Endothelial cell of umbilical vein (primary cell): ENCODE measurements around the gene PSMC1. TPM values are rescaled to one million over a fixed set of nuclear protein-coding genes. Genes with fewer than 3 reads are reported as not detected.

Experiments
- BruUV-seq: library from RNA; stranded (reverse); fragments of 400-500 nt; replicated peaks from 2 replicates; lab custom pipeline; 2021; lab: Mats Ljungman, UMichigan
- CTCF ChIA-PET: fragments of 300-600, 350-600 bp; sonication (Branson Sonifier 250); formaldehyde crosslinking; loops from one replicate; lab custom pipeline; 2021; ENCODE audit warnings: antibody characterized with exemption, inconsistent platforms; lab: Charles Lee
- POLR2A ChIA-PET: fragments of 300-600, 350-600 bp; sonication (Branson Sonifier 250); formaldehyde crosslinking; loops from one replicate; lab custom pipeline; 2021; ENCODE audit warnings: antibody characterized with exemption, inconsistent platforms; lab: Charles Lee
- DNase-seq: peaks from one replicate; pipeline ENCODE4 v3.0.0-alpha.2; 2011; ENCODE audit warnings: low read depth, low spot score
- FAIRE-seq: peaks from 2 replicates; lab custom pipeline; 2011; peaks lifted over from hg19 to GRCh38; lab: Jason Lieb, UNC
- H2AFZ ChIP-seq: 2 replicates; pipeline ENCODE4 v1.6.0; 2012; ENCODE audit warnings: low read depth, low read length, control low read depth, inconsistent platforms
- H3K27ac ChIP-seq: 2 replicates; pipeline ENCODE4 v1.5.1; 2011; ENCODE audit warnings: low read depth, mild to moderate bottlenecking, control low read depth, low read length, moderate library complexity; ENCODE audit not compliant: insufficient read depth
- H3K27me3 ChIP-seq, 2 experiments: 2 replicates each; pipeline versions ENCODE4 v1.6.0 to v1.6.1; 2011; ENCODE audit warnings: low read length in 2 of 2, mixed read lengths in 1 of 2; ENCODE audit not compliant: control insufficient read depth in 2 of 2, insufficient read depth in 2 of 2
- H3K36me3 ChIP-seq, 2 experiments: 2 replicates in 1 of 2; 3 replicates in 1 of 2; pipeline ENCODE4 v1.5.1; 2011; ENCODE audit warnings: low read length in 2 of 2, mild to moderate bottlenecking in 1 of 2, moderate library complexity in 1 of 2; ENCODE audit not compliant: control insufficient read depth in 2 of 2, insufficient read depth in 2 of 2; ENCODE audit errors: extremely low read depth in 1 of 2
- H3K4me1 ChIP-seq: 3 replicates; pipeline ENCODE4 v1.5.1; 2011; ENCODE audit warnings: mild to moderate bottlenecking, low read length; ENCODE audit not compliant: control insufficient read depth, insufficient read depth; ENCODE audit errors: extremely low read depth
- H3K4me2 ChIP-seq: 2 replicates; pipeline ENCODE4 v1.6.1; 2011; ENCODE audit warnings: low read length, control low read depth, mixed read lengths; ENCODE audit not compliant: insufficient read depth
- H3K4me3 ChIP-seq, 3 experiments: fragments of 200-600 bp in 1 of 3; sonication (generic), shearing (Covaris generic) in 1 of 3; replicated peaks in 1 of 3; 2 replicates each; pipeline ENCODE4 v1.5.1; 2011 to 2016; ENCODE audit warnings: control low read depth in 3 of 3, low read length in 3 of 3, mild to moderate bottlenecking in 2 of 3, inconsistent platforms in 1 of 3, low read depth in 1 of 3, moderate library complexity in 1 of 3; ENCODE audit not compliant: insufficient read depth in 1 of 3
- H3K79me2 ChIP-seq: 2 replicates; pipeline ENCODE4 v1.6.0; 2012; ENCODE audit warnings: low read length, inconsistent platforms; ENCODE audit not compliant: control insufficient read depth, insufficient read depth
- H3K9ac ChIP-seq: replicated peaks from 2 replicates; pipeline ENCODE3; 2011; ENCODE audit warnings: low read length, control low read depth; ENCODE audit not compliant: insufficient read depth; ENCODE audit errors: extremely low read depth
- H3K9me1 ChIP-seq: replicated peaks from 3 replicates; pipeline ENCODE4 v1.6.0; 2011; ENCODE audit warnings: mild to moderate bottlenecking, low read length; ENCODE audit not compliant: control insufficient read depth, insufficient read depth; ENCODE audit errors: extremely low read depth
- H3K9me3 ChIP-seq: replicated peaks from 2 replicates; pipeline ENCODE4 v1.5.1; 2012; ENCODE audit warnings: low read length, inconsistent platforms; ENCODE audit not compliant: control insufficient read depth, insufficient read depth
- H4K20me1 ChIP-seq: replicated peaks from 2 replicates; pipeline ENCODE3; 2011; ENCODE audit warnings: mild to moderate bottlenecking, low read length; ENCODE audit not compliant: control insufficient read depth, insufficient read depth; ENCODE audit errors: extremely low read depth
- EZH2 ChIP-seq: IDR thresholded peaks from 2 replicates; pipeline ENCODE4 v1.6.1; 2012; ENCODE audit warnings: borderline replicate concordance, low read depth, mild to moderate bottlenecking, moderate library complexity, low read length, inconsistent platforms; ENCODE audit not compliant: severe bottlenecking
- FOS ChIP-seq: IDR thresholded peaks from 2 replicates; pipeline ENCODE4 v1.6.1; 2011; ENCODE audit warnings: mild to moderate bottlenecking, low read length, moderate library complexity, borderline replicate concordance; ENCODE audit not compliant: insufficient read depth
- JUN ChIP-seq: IDR thresholded peaks from 2 replicates; pipeline ENCODE4 v1.6.1; 2011; ENCODE audit warnings: borderline replicate concordance, low read depth; ENCODE audit not compliant: insufficient read length, insufficient read depth
- dilution Hi-C: fragments of 300-500 bp; cut with MboI; formaldehyde crosslinking; loops from one replicate; pipeline ENCODE4 v1.15.0; 2019; ENCODE audit warnings: low sequenced_read_pairs; ENCODE audit not compliant: extremely low pct_ligation_motif_present
- intact Hi-C: fragments of 100-400 bp; cut with micrococcal nuclease; formaldehyde crosslinking; loops from one replicate; pipeline ENCODE4 v1.10.0; 2022
- polyA plus RNA-seq, 4 experiments: library from polyadenylated mRNA; depleted of rRNA in 3 of 4; stranded (reverse) in 3 of 4; unstranded in 1 of 4; fragments of >200 nt; gene quantifications; 2 replicates each; pipeline versions ENCODE4 v1.2.1 to v1.2.3, GENCODE V29; 2011 to 2012; ENCODE audit warnings: missing spikeins in 1 of 4
- total RNA-seq: library from RNA; stranded (reverse); gene quantifications from 2 replicates; pipeline ENCODE4 v1.2.3, GENCODE V29; 2021
- TF ChIP-seq, protein P1 (sequence below), 2 donors: IDR thresholded peaks; 1 replicate in 1 of 2; 2 replicates in 1 of 2; pipeline ENCODE4 v1.5.1; 2011; ENCODE audit warnings: low read length in 2 of 2, mild to moderate bottlenecking in 2 of 2, moderate library complexity in 2 of 2, control low read depth in 1 of 2, inconsistent platforms in 1 of 2, low read depth in 1 of 2; ENCODE audit not compliant: insufficient read depth in 1 of 2; ENCODE audit errors: extremely low read depth in 1 of 2
- TF ChIP-seq, protein P2 (sequence below): IDR thresholded peaks from 2 replicates; pipeline ENCODE4 v1.6.1; 2011; ENCODE audit not compliant: insufficient read depth, insufficient read length

PSMC1 gene
- total and polyA plus RNA-seq, 2 donors (not counting 3 experiments of a cell fraction or from before 2014, with no cell fraction given): 77.4 to 129 TPM

DNA sequence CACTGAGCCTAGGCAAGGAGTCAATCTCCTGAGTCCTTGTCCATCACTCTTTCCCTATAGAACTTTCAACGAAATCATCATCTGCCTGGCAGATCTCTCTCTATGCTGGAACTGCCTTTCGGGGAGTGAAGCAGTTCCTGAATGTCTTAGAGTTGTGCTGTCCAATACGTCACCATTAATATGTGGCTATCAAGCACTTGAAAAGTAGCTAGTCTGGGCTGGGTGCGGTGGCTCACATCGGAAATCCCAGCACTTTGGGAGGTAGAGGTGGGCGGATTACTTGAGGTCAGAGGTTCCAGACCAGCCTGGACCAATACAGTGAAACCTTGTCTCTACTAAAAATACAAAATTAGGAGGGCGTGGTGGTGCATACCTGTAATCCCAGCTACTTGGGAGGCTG is 40.3 kb downstream of the PSMC1 start:
- DNase-seq: no peak
- Histone ChIP-seq H3K36me3 (peaks cover 5 to 8% of the 10 kb centered on the region in 2 experiments), H3K79me2 (no peaks in the 10 kb centered on the region), H3K9me3 (no peaks in the 10 kb centered on the region), H3K27ac (no peak overlapping the region), H3K9ac (no peak overlapping the region), H3K9me1 (no peaks in the 10 kb centered on the region), H3K4me3 (no peak overlapping the region), H4K20me1 (no peaks in the 10 kb centered on the region), H3K27me3 (no peaks in the 10 kb centered on the region), H2AFZ (no peak overlapping the region), H3K4me1 (no peaks in the 10 kb centered on the region), H3K4me2 (no peak overlapping the region)
- TF ChIP-seq FOS (no peak), EZH2 (no peak), JUN (no peak)
- TF ChIP-seq, protein P1, sequence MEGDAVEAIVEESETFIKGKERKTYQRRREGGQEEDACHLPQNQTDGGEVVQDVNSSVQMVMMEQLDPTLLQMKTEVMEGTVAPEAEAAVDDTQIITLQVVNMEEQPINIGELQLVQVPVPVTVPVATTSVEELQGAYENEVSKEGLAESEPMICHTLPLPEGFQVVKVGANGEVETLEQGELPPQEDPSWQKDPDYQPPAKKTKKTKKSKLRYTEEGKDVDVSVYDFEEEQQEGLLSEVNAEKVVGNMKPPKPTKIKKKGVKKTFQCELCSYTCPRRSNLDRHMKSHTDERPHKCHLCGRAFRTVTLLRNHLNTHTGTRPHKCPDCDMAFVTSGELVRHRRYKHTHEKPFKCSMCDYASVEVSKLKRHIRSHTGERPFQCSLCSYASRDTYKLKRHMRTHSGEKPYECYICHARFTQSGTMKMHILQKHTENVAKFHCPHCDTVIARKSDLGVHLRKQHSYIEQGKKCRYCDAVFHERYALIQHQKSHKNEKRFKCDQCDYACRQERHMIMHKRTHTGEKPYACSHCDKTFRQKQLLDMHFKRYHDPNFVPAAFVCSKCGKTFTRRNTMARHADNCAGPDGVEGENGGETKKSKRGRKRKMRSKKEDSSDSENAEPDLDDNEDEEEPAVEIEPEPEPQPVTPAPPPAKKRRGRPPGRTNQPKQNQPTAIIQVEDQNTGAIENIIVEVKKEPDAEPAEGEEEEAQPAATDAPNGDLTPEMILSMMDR (IDR thresholded peaks at IDR 0.05; ENCODE audit: extremely low read depth in 1 of 2, insufficient read depth in 1 of 2, low read depth in 1 of 2, low read length in 2 of 2): no peak
- TF ChIP-seq, protein P2, sequence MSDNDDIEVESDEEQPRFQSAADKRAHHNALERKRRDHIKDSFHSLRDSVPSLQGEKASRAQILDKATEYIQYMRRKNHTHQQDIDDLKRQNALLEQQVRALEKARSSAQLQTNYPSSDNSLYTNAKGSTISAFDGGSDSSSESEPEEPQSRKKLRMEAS: no peak
- no TSS peak for BruUV-seq
- FAIRE-seq: no peak
- dilution Hi-C loops (no loop called here), intact Hi-C loops (no loop called here)
- CTCF ChIA-PET: interaction anchor here (2.6 kb wide), 1 partner anchor 8 kb away, joined by 17 read pairs; no protein-coding TSS in a partner anchor
- POLR2A ChIA-PET: no interaction called here
